OCI-LY3 (cell line): ENCODE data around the gene NOA1.

Experiments used
- EZH2phosphoT487 ChIP-seq: fragments of 200-600 bp; shearing (Covaris generic); IDR thresholded peaks from 2 replicates; pipeline ENCODE4 v1.6.1; 2018; ENCODE audit warnings: antibody characterized with exemption, mixed run types, low read depth
- TF ChIP-seq, protein P1 (sequence below): fragments of 200-600, 300-600 bp; sonication (generic); IDR thresholded peaks from 2 replicates; pipeline ENCODE4 v1.5.1; 2014; ENCODE audit warnings: antibody characterized with exemption, low read length, low read depth

DNA sequence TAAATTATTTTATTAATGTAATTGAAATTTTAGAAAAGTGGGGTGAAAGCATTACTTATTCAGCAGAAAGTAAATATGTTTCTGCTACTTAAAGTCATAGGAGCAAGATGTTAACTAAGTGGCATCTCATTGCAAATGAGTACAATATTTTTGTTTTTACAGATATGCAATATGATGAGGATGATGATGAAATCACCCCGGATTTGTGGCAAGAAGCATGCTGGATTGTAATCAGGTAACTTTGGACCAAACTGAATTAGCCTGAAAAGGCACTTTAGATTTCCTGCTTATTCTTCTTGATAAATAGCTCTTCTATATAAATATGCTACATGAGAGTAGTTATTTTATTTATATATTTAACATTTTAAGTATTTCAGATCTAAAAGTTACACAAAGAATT lies 8.8 kb upstream of the NOA1 start:
- TF ChIP-seq, protein P1, sequence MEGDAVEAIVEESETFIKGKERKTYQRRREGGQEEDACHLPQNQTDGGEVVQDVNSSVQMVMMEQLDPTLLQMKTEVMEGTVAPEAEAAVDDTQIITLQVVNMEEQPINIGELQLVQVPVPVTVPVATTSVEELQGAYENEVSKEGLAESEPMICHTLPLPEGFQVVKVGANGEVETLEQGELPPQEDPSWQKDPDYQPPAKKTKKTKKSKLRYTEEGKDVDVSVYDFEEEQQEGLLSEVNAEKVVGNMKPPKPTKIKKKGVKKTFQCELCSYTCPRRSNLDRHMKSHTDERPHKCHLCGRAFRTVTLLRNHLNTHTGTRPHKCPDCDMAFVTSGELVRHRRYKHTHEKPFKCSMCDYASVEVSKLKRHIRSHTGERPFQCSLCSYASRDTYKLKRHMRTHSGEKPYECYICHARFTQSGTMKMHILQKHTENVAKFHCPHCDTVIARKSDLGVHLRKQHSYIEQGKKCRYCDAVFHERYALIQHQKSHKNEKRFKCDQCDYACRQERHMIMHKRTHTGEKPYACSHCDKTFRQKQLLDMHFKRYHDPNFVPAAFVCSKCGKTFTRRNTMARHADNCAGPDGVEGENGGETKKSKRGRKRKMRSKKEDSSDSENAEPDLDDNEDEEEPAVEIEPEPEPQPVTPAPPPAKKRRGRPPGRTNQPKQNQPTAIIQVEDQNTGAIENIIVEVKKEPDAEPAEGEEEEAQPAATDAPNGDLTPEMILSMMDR = no peak
- TF ChIP-seq EZH2phosphoT487 = no peak
